Suprapubic skin (tissue), 4 donors: ENCODE data around the gene ZNF672. TPM values are rescaled to one million over a fixed set of nuclear protein-coding genes. Genes with fewer than 3 reads are reported as not detected.
"Not testable (repeated sequence)": the region's sequence is repeated elsewhere in the genome, so short reads cannot be mapped to it uniquely, and the experiment has no call there.

Source experiments
- DNase-seq, 2 donors: peaks; one replicate each; pipeline ENCODE4 v3.0.0-alpha.2; 2019; ENCODE audit warnings: low spot score in 2 of 2
- H3K27ac ChIP-seq: fragments of 200-600 bp; sonication (generic); one replicate; pipeline ENCODE4 v1.5.1; 2019
- H3K27me3 ChIP-seq: fragments of 200-600 bp; sonication (generic); one replicate; pipeline ENCODE4 v1.5.1; 2019
- H3K36me3 ChIP-seq: fragments of 200-600 bp; sonication (generic); one replicate; pipeline ENCODE4 v1.5.1; 2019
- H3K4me1 ChIP-seq: fragments of 200-600 bp; sonication (generic); one replicate; pipeline ENCODE4 v1.5.1; 2019
- H3K4me3 ChIP-seq: fragments of 200-600 bp; sonication (generic); one replicate; pipeline ENCODE4 v1.5.1; 2019; ENCODE audit warnings: mild to moderate bottlenecking
- H3K9me3 ChIP-seq: fragments of 200-600 bp; sonication (generic); one replicate; pipeline ENCODE4 v1.5.1; 2019
- EP300 ChIP-seq: sonication (generic); formaldehyde crosslinking; IDR thresholded peaks from one replicate; pipeline ENCODE4 v1.6.1; 2017; ENCODE audit warnings: antibody characterized with exemption
- POLR2A ChIP-seq, 2 donors: fragments of 450-650 bp; IDR thresholded peaks; one replicate each; pipeline ENCODE4 v1.6.1; 2017; ENCODE audit warnings: antibody characterized with exemption in 2 of 2, mild to moderate bottlenecking in 2 of 2, moderate library complexity in 2 of 2
- POLR2AphosphoS5 ChIP-seq, 3 donors: sonication (generic); formaldehyde crosslinking; IDR thresholded peaks; one replicate each; pipeline ENCODE4 v1.6.1; 2017; ENCODE audit warnings: antibody characterized with exemption in 3 of 3
- WGBS: methylation state at CpG from one replicate; pipeline ENCODE4 v1.1.5; 2018; 5-methylcytosine and 5-hydroxymethylcytosine counted together
- total RNA-seq, 4 donors: library from RNA; depleted of rRNA; stranded (reverse); fragments of >200 nt; gene quantifications; one replicate each; pipeline ENCODE4 v1.1.0, GENCODE V29; 2016
- TF ChIP-seq, protein P1 (sequence below), 2 donors: fragments of 200-600 bp in 1 of 2; fragments of 450-650 bp in 1 of 2; sonication (generic) in 1 of 2; IDR thresholded peaks; one replicate each; pipeline ENCODE4 v1.5.1; 2016 to 2019; ENCODE audit warnings: antibody characterized with exemption in 2 of 2, mild to moderate bottlenecking in 1 of 2, moderate library complexity in 1 of 2

Gene ZNF672
- 10 to 100 TPM; 34.4 to 39.7 (median 38.8) TPM for total RNA-seq

GRCh38 chr1:248837781-248838356, at the start of gene ZNF672:
Gene ZNF672, plus strand, starts transcription at chr1:248838224. Its CDS starts 9,051 bp downstream, at chr1:248847275.
- peak within 1 kb of the TSS; percentile 99 for H3K27ac ChIP-seq
- peaks cover 45% of the 10 kb centered on the region for H3K4me1 ChIP-seq
- peak within 1 kb of the TSS; percentile 75 for H3K4me3 ChIP-seq
- peak; percentile 99 for DNase-seq
- TF ChIP-seq POLR2A (IDR thresholded peaks at IDR 0.05): peak in 1 of 2 donors; percentile 67
- TF ChIP-seq EP300: no peak
- TF ChIP-seq, protein P1, sequence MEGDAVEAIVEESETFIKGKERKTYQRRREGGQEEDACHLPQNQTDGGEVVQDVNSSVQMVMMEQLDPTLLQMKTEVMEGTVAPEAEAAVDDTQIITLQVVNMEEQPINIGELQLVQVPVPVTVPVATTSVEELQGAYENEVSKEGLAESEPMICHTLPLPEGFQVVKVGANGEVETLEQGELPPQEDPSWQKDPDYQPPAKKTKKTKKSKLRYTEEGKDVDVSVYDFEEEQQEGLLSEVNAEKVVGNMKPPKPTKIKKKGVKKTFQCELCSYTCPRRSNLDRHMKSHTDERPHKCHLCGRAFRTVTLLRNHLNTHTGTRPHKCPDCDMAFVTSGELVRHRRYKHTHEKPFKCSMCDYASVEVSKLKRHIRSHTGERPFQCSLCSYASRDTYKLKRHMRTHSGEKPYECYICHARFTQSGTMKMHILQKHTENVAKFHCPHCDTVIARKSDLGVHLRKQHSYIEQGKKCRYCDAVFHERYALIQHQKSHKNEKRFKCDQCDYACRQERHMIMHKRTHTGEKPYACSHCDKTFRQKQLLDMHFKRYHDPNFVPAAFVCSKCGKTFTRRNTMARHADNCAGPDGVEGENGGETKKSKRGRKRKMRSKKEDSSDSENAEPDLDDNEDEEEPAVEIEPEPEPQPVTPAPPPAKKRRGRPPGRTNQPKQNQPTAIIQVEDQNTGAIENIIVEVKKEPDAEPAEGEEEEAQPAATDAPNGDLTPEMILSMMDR (IDR thresholded peaks at IDR 0.05): no peak
- TF ChIP-seq POLR2AphosphoS5 (IDR thresholded peaks at IDR 0.05): peak in 1 of 3 donors; percentile 27
- 0% methylated on average over 7 of the region's 48 CpGs for WGBS
- no peaks in the 10 kb centered on the region for H3K27me3 ChIP-seq
- H3K9me3 ChIP-seq: no peaks in the 10 kb centered on the region
- H3K36me3 ChIP-seq: no peaks in the 10 kb centered on the region

DNA sequence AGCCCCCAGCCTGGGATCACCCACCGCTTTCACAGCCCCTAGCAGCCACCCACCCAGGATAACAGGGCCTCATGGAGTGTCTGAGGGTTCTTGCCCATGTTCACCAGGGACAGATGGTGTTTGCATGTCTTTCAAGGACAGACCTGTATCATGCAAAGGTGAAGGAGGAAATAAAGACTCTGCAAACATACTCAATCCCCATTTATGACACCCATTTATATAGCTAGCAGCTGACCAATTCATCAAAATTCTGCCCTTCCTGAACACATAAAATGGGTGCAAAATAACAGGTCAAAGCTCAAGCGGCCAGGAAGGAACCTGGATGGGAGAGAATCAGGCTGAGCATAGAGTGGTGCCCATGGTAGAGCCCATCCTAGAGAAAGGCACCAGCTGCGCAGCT, 49.7 kb upstream of the ZNF672 start:
- no peak overlapping the region for H3K4me3 ChIP-seq
- WGBS: 83% methylated on average over 3 of the region's 3 CpGs

GRCh38 chr1:248789337-248789736, 48.7 kb upstream of the ZNF672 start:
- not testable (repeated sequence) for H3K9me3 ChIP-seq, H3K4me1 ChIP-seq, H3K36me3 ChIP-seq, DNase-seq, H3K27ac ChIP-seq, H3K4me3 ChIP-seq, H3K27me3 ChIP-seq
- WGBS: 50% methylated on average over 2 of the region's 2 CpGs

More for the DNA sequence above, 49.7 kb upstream of the ZNF672 start:
- Histone ChIP-seq H3K36me3 (no peaks in the 10 kb centered on the region), H3K4me1 (peaks cover 5% of the 10 kb centered on the region), H3K27ac (no peak overlapping the region), H3K27me3 (no peaks in the 10 kb centered on the region), H3K9me3 (no peaks in the 10 kb centered on the region)
- TF ChIP-seq POLR2A (IDR thresholded peaks at IDR 0.05) (no peak), POLR2AphosphoS5 (IDR thresholded peaks at IDR 0.05) (no peak), EP300 (no peak)
- TF ChIP-seq, protein P1 (IDR thresholded peaks at IDR 0.05): no peak
- DNase-seq: no peak

DNA sequence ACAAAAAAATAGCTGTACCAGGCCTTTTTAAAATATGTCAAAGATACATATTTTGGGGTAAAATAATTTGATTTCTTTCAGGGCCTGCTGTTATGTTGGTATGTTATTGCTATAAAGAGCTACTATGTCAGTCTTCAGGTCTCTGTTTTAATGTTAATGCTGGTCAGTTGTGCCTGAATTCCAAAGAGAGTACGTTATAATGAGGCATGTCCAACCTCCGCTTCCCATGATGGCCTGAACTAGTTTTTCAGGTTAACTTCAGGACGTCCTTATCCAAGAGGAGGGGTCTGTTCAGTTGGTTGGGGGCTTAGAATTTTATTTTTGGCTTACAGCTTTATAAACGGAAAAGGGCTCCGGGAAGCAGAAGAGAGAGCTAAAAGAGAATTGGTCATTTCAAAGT, 47.6 kb upstream of the ZNF672 start:
- no peak for DNase-seq
- Histone ChIP-seq H3K36me3 (no peaks in the 10 kb centered on the region), H3K27me3 (no peaks in the 10 kb centered on the region), H3K9me3 (no peaks in the 10 kb centered on the region), H3K27ac (no peak overlapping the region), H3K4me1 (peaks cover 5% of the 10 kb centered on the region), H3K4me3 (no peak overlapping the region)
- TF ChIP-seq, protein P1 (IDR thresholded peaks at IDR 0.05): no peak
- TF ChIP-seq POLR2A (IDR thresholded peaks at IDR 0.05) (no peak), EP300 (no peak), POLR2AphosphoS5 (IDR thresholded peaks at IDR 0.05) (no peak)
- 77% methylated on average over 5 of the region's 5 CpGs for WGBS

GRCh38 chr1:248791010-248791409, 47.0 kb upstream of the ZNF672 start:
- Histone ChIP-seq H3K27me3 (no peaks in the 10 kb centered on the region), H3K36me3 (no peaks in the 10 kb centered on the region), H3K4me3 (no peak overlapping the region), H3K9me3 (no peaks in the 10 kb centered on the region), H3K27ac (no peak overlapping the region), H3K4me1 (peaks cover 5% of the 10 kb centered on the region)
- TF ChIP-seq EP300: no peak
- TF ChIP-seq, protein P1 (IDR thresholded peaks at IDR 0.05): no peak
- no peak for TF ChIP-seq POLR2A (IDR thresholded peaks at IDR 0.05)
- no peak for TF ChIP-seq POLR2AphosphoS5 (IDR thresholded peaks at IDR 0.05)
- no peak for DNase-seq
- 84% methylated on average over 4 of the region's 4 CpGs for WGBS

GRCh38 chr1:248792342-248792741, 45.7 kb upstream of the ZNF672 start:
- H3K9me3 ChIP-seq: no peaks in the 10 kb centered on the region
- TF ChIP-seq POLR2A (IDR thresholded peaks at IDR 0.05): no peak
- no peak for TF ChIP-seq EP300
- TF ChIP-seq, protein P1 (IDR thresholded peaks at IDR 0.05): no peak
- TF ChIP-seq POLR2AphosphoS5 (IDR thresholded peaks at IDR 0.05): no peak
- H3K27me3 ChIP-seq: no peaks in the 10 kb centered on the region
- H3K27ac ChIP-seq: no peak overlapping the region
- DNase-seq: no peak
- no peaks in the 10 kb centered on the region for H3K36me3 ChIP-seq
- no peak overlapping the region for H3K4me3 ChIP-seq
- peaks cover 5% of the 10 kb centered on the region for H3K4me1 ChIP-seq
- WGBS: 88% methylated on average over 5 of the region's 5 CpGs
